ENCODE data around the gene GTF2H4. TPM values are rescaled to one million over a fixed set of nuclear protein-coding genes. Genes with fewer than 3 reads are reported as not detected.

GTF2H4 gene
- total and polyA plus RNA-seq, 8 donors: 3.9 to 67.4 (median 13.0) TPM

- H3K9me3 ChIP-seq: no peaks in the 10 kb centered on the region
- H3K27ac ChIP-seq: peak overlapping the region; percentile 92 to 95 (median 93)
- peak; percentile 48 to 91 for DNase-seq
- peaks cover 38 to 80% (median 63%) of the 10 kb centered on the region in 4 donors for H3K4me1 ChIP-seq
- peak overlapping the region; percentile 79 to 92 (median 80) for H3K4me3 ChIP-seq
- peaks cover 0 to 4% (median 0%) of the 10 kb centered on the region in 3 donors for H3K27me3 ChIP-seq
- TF ChIP-seq CTCF (IDR thresholded peaks at IDR 0.05) (no peak), POLR2AphosphoS5 (IDR thresholded peaks at IDR 0.05) (peak in 2 of 3 donors; percentile 3 to 7), POLR2A (IDR thresholded peaks at IDR 0.05) (no peak), EP300 (IDR thresholded peaks at IDR 0.05) (no peak)
- peaks cover 3 to 21% (median 20%) of the 10 kb centered on the region in 4 donors for H3K36me3 ChIP-seq
- intact Hi-C loops (cut with DNase I; ENCODE audit: low total_unique reads): no loop called here
- WGBS, 5 donors: 18 to 27% (median 22%) methylated on average over 7 of the region's 7 CpGs
Measured at GRCh38 chr6:30885481-30885998, 22.5 kb upstream of the GTF2H4 start.

- Histone ChIP-seq H3K36me3 (peaks cover 6 to 28% (median 27%) of the 10 kb centered on the region in 4 donors), H3K4me3 (peak overlapping the region; percentile 79 to 92 (median 80)), H3K27me3 (peaks cover 0 to 4% (median 0%) of the 10 kb centered on the region in 3 donors), H3K9me3 (no peaks in the 10 kb centered on the region), H3K27ac (peak overlapping the region; percentile 92 to 95 (median 93)), H3K4me1 (peaks cover 38 to 86% (median 63%) of the 10 kb centered on the region in 4 donors)
- TF ChIP-seq EP300 (IDR thresholded peaks at IDR 0.05) (no peak), POLR2AphosphoS5 (IDR thresholded peaks at IDR 0.05) (peak in 1 of 3 donors; percentile 24), POLR2A (IDR thresholded peaks at IDR 0.05) (no peak)
- intact Hi-C loops (cut with DNase I; ENCODE audit: low total_unique reads): no loop called here
- peak; percentile 49 to 86 for DNase-seq
- 18 to 30% (median 19%) methylated on average over 16 to 18 of the region's 18 CpGs for WGBS, 5 donors
Measured at GRCh38 chr6:30885999-30886896, 21.8 kb upstream of the GTF2H4 start.

- H3K27me3 ChIP-seq: peaks cover 0 to 4% (median 0%) of the 10 kb centered on the region in 3 donors
Measured at GRCh38 chr6:30886897-30887255, 21.1 kb upstream of the GTF2H4 start.

GRCh38 chr6:30887901-30888815 lies 19.8 kb upstream of the GTF2H4 start:
- intact Hi-C loops (cut with DNase I; ENCODE audit: low total_unique reads): no loop called here
- peaks cover 30 to 69% (median 48%) of the 10 kb centered on the region in 4 donors for H3K4me1 ChIP-seq
- peaks cover 22 to 47% (median 46%) of the 10 kb centered on the region in 4 donors for H3K36me3 ChIP-seq
- DNase-seq: no peak
- no peaks in the 10 kb centered on the region for H3K9me3 ChIP-seq
- 49 to 62% (median 53%) methylated on average over 6 of the region's 6 CpGs for WGBS, 5 donors
- H3K4me3 ChIP-seq: no peak overlapping the region
- H3K27me3 ChIP-seq: peaks cover 0 to 4% (median 0%) of the 10 kb centered on the region in 3 donors
- no peak overlapping the region for H3K27ac ChIP-seq
- TF ChIP-seq POLR2AphosphoS5 (IDR thresholded peaks at IDR 0.05) (no peak), POLR2A (IDR thresholded peaks at IDR 0.05) (no peak), EP300 (IDR thresholded peaks at IDR 0.05) (no peak), CTCF (IDR thresholded peaks at IDR 0.05) (no peak)

More at GRCh38 chr6:30886897-30887255, 21.1 kb upstream of the GTF2H4 start:
- TF ChIP-seq CTCF (IDR thresholded peaks at IDR 0.05): no peak
- no peak for TF ChIP-seq EP300 (IDR thresholded peaks at IDR 0.05)
- H3K36me3 ChIP-seq: peaks cover 9 to 35% (median 33%) of the 10 kb centered on the region in 4 donors
- no peak for DNase-seq
- intact Hi-C loops (cut with DNase I; ENCODE audit: low total_unique reads): no loop called here
- peak overlapping the region in 1 of 4 donors; percentile 80 for H3K4me3 ChIP-seq
- H3K27ac ChIP-seq: peak overlapping the region in 3 of 5 donors; percentile 93 to 95 (median 94)
- H3K9me3 ChIP-seq: no peaks in the 10 kb centered on the region
- peaks cover 38 to 81% (median 60%) of the 10 kb centered on the region in 4 donors for H3K4me1 ChIP-seq
